A549 (cell line): ENCODE results near the gene ARSH. TPM values are rescaled to one million over a fixed set of nuclear protein-coding genes. Genes with fewer than 3 reads are reported as not detected.

Experiments used
- ATAC-seq, 2 experiments: fragments of 200-7000 bp in 1 of 2; fragments of >200 bp in 1 of 2; cut with Nextera tagmentation in 1 of 2; cut with Tn5 transposase in 1 of 2; 3 replicates each; pipeline versions ENCODE4 v1.8.0 to v1.9.1; 2018 to 2020; ENCODE audit warnings: mild to moderate bottlenecking in 1 of 2, moderate library complexity in 1 of 2
- CTCF ChIA-PET: fragments of 300-600 bp; sonication (Branson Sonifier 250); formaldehyde crosslinking; extraction: SDS; loops from one replicate; lab custom pipeline; 2021; ENCODE audit warnings: antibody characterized with exemption, inconsistent platforms; lab: Yijun Ruan, JAX
- POLR2A ChIA-PET: fragments of 350-600 bp; formaldehyde crosslinking; extraction: SDS; loops from one replicate; lab custom pipeline; 2021; ENCODE audit warnings: antibody characterized with exemption, inconsistent platforms; lab: Yijun Ruan, JAX
- DNase-seq, 2 experiments: peaks; one replicate each; pipeline versions ENCODE4 v3.0.0 to v3.0.0-alpha.2; 2011 to 2016; ENCODE audit warnings: low read depth in 1 of 2, low spot score in 1 of 2
- FAIRE-seq: peaks from 2 replicates; lab custom pipeline; 2011; peaks lifted over from hg19 to GRCh38; lab: Jason Lieb, UNC
- H3K27ac ChIP-seq, 2 experiments: fragments of >200 bp; sonication (Bioruptor Twin); formaldehyde crosslinking; 3 replicates each; pipeline ENCODE4 v1.5.1; 2016 to 2017
- H3K4me1 ChIP-seq: fragments of >200 bp; sonication (Bioruptor Twin); formaldehyde crosslinking; 3 replicates; pipeline ENCODE4 v1.6.1; 2016
- H3K4me2 ChIP-seq: fragments of >200 bp; sonication (Bioruptor Twin); formaldehyde crosslinking; 3 replicates; pipeline ENCODE4 v1.6.1; 2016
- H3K4me3 ChIP-seq: fragments of >200 bp; sonication (Bioruptor Twin); formaldehyde crosslinking; 3 replicates; pipeline ENCODE4 v1.5.1; 2016
- H3K9me3 ChIP-seq: fragments of >200 bp; sonication (Bioruptor Twin); formaldehyde crosslinking; 3 replicates; pipeline ENCODE4 v1.6.1; 2016
- CBX2 ChIP-seq: fragments of 200-600 bp; sonication (generic); IDR thresholded peaks from 2 replicates; pipeline ENCODE4 v1.6.1; 2016; ENCODE audit warnings: low read depth, mild to moderate bottlenecking, borderline replicate concordance
- CHD2 ChIP-seq: fragments of 150-350 bp; IDR thresholded peaks from 2 replicates; pipeline ENCODE4 v1.6.1; 2014; ENCODE audit warnings: low read length; ENCODE audit not compliant: partially characterized antibody
- CHD4 ChIP-seq: fragments of 200-600 bp; sonication (generic); IDR thresholded peaks from 2 replicates; pipeline ENCODE4 v1.6.1; 2016; ENCODE audit warnings: antibody characterized with exemption, mild to moderate bottlenecking, borderline replicate concordance
- EHF ChIP-seq: fragments of 250-450 bp; sonication (Bioruptor Pico); IDR thresholded peaks from 2 replicates; pipeline ENCODE4 v1.5.0; 2020; ENCODE audit warnings: mild to moderate bottlenecking
- EHMT2 ChIP-seq: fragments of 200-600 bp; sonication (generic); IDR thresholded peaks from 2 replicates; pipeline ENCODE4 v1.6.1; 2016; ENCODE audit warnings: antibody characterized with exemption, low read depth, mild to moderate bottlenecking, moderate library complexity
- EP300 ChIP-seq, 2 experiments: fragments of >200 bp; sonication (Bioruptor Twin); formaldehyde crosslinking; IDR thresholded peaks; 2 replicates in 1 of 2; 3 replicates in 1 of 2; pipeline ENCODE4 v1.6.1; 2016 to 2017
- FOSB ChIP-seq: fragments of 250-450 bp; sonication (Bioruptor Pico); IDR thresholded peaks from 2 replicates; pipeline ENCODE4 v1.5.0; 2020; ENCODE audit warnings: mild to moderate bottlenecking, moderate library complexity
- FOSL2 ChIP-seq, 2 experiments: fragments of 450-650 bp in 1 of 2; fragments of >200 bp in 1 of 2; sonication (Bioruptor Twin) in 1 of 2; formaldehyde crosslinking; IDR thresholded peaks; 2 replicates each; pipeline versions ENCODE4 v1.5.0 to v1.6.1; 2016 to 2020; ENCODE audit warnings: mild to moderate bottlenecking in 1 of 2, moderate library complexity in 1 of 2
- FOXS1 ChIP-seq: fragments of 250-450 bp; sonication (Bioruptor Pico); IDR thresholded peaks from 2 replicates; pipeline ENCODE4 v1.5.0; 2020; ENCODE audit warnings: mild to moderate bottlenecking, moderate library complexity
- GATA3 ChIP-seq: IDR thresholded peaks from 2 replicates; pipeline ENCODE4 v1.6.1; 2012; ENCODE audit warnings: borderline replicate concordance
- HEYL ChIP-seq: fragments of 250-450 bp; sonication (Bioruptor Pico); IDR thresholded peaks from 2 replicates; pipeline ENCODE4 v1.8.0; 2021; ENCODE audit warnings: mild to moderate bottlenecking, moderate library complexity
- HOXB5 ChIP-seq: fragments of 250-450 bp; sonication (Bioruptor Pico); IDR thresholded peaks from 2 replicates; pipeline ENCODE4 v1.5.0; 2020; ENCODE audit warnings: mild to moderate bottlenecking, moderate library complexity
- JUN ChIP-seq, 2 experiments: fragments of >200 bp; sonication (Bioruptor Twin); formaldehyde crosslinking; IDR thresholded peaks; 2 replicates in 1 of 2; 3 replicates in 1 of 2; pipeline ENCODE4 v1.6.1; 2016 to 2017
- JUNB ChIP-seq: fragments of >200 bp; sonication (Bioruptor Twin); formaldehyde crosslinking; IDR thresholded peaks from 2 replicates; pipeline ENCODE4 v1.6.1; 2016
- KDM5A ChIP-seq: fragments of 200-600 bp; sonication (generic); IDR thresholded peaks from 2 replicates; pipeline ENCODE4 v1.6.1; 2016; ENCODE audit warnings: antibody characterized with exemption, mild to moderate bottlenecking
- MAZ ChIP-seq: fragments of 150-350 bp; IDR thresholded peaks from 2 replicates; pipeline ENCODE4 v1.6.1; 2014; ENCODE audit warnings: antibody characterized with exemption, low read depth, low read length, borderline replicate concordance
- MYC ChIP-seq: IDR thresholded peaks from 2 replicates; pipeline ENCODE4 v1.6.1; 2012; ENCODE audit warnings: mild to moderate bottlenecking, inconsistent platforms, low read length, improper control_type of control experiment, borderline replicate concordance
- NPAS2 ChIP-seq: fragments of 250-450 bp; sonication (Bioruptor Pico); IDR thresholded peaks from 2 replicates; pipeline ENCODE4 v1.8.0; 2022; ENCODE audit warnings: mild to moderate bottlenecking, moderate library complexity, borderline replicate concordance
- PBX3 ChIP-seq: IDR thresholded peaks from 2 replicates; pipeline ENCODE4 v1.6.1; 2012
- RAD21 ChIP-seq, 2 experiments: fragments of >200 bp in 1 of 2; sonication (Bioruptor Twin) in 1 of 2; formaldehyde crosslinking in 1 of 2; IDR thresholded peaks in 1 of 2; conservative IDR thresholded peaks in 1 of 2; 2 replicates in 1 of 2; 3 replicates in 1 of 2; pipeline ENCODE4 v1.6.1; 2012 to 2018; ENCODE audit warnings: inconsistent platforms in 1 of 2
- RNF2 ChIP-seq: fragments of 200-600 bp; sonication (generic); IDR thresholded peaks from 2 replicates; pipeline ENCODE4 v1.6.1; 2016; ENCODE audit warnings: low read depth, mild to moderate bottlenecking, antibody characterized with exemption, moderate library complexity, borderline replicate concordance
- TFCP2L1 ChIP-seq: fragments of 250-450 bp; sonication (Bioruptor Pico); IDR thresholded peaks from 2 replicates; pipeline ENCODE4 v1.5.0; 2021; ENCODE audit warnings: mild to moderate bottlenecking
- ZC3H11A ChIP-seq: fragments of 450-650 bp; IDR thresholded peaks from 2 replicates; pipeline ENCODE4 v1.6.1; 2014; ENCODE audit warnings: antibody characterized with exemption, mild to moderate bottlenecking
- ZNF302 ChIP-seq: fragments of 250-450 bp; sonication (Bioruptor Pico); IDR thresholded peaks from 2 replicates; pipeline ENCODE4 v1.9.0; 2021; ENCODE audit warnings: inconsistent platforms, mild to moderate bottlenecking, moderate library complexity
- WGBS: methylation state at CpG from one replicate; pipeline ENCODE4 v1.1.6; 2017; ENCODE audit errors: missing lambda C conversion rate; 5-methylcytosine and 5-hydroxymethylcytosine counted together
- polyA minus RNA-seq: library from RNA; depleted of rRNA, polyadenylated mRNA; stranded (reverse); fragments of >200 nt; gene quantifications from 2 replicates; pipeline ENCODE4 v1.2.3, GENCODE V29; 2011; rRNA and poly(A)+ RNA removed
- polyA plus RNA-seq, 4 experiments: library from polyadenylated mRNA; depleted of rRNA in 3 of 4; stranded (reverse); fragments of >200 nt; fragmentation: RNase III in 1 of 4; extraction: RNeasy Plus Mini Kit Qiagen cat#74134 plus additional on column Dnase treatment in 1 of 4; gene quantifications; 2 replicates in 3 of 4; 3 replicates in 1 of 4; pipeline ENCODE4 v1.2.3, GENCODE V29; 2011 to 2017
- TF ChIP-seq, protein P1 (sequence below): IDR thresholded peaks from 2 replicates; pipeline ENCODE4 v1.6.1; 2012; ENCODE audit warnings: low read depth, borderline replicate concordance
- TF ChIP-seq, protein P2 (sequence below): fragments of 450-650 bp; IDR thresholded peaks from 2 replicates; pipeline ENCODE4 v1.6.1; 2014; ENCODE audit warnings: antibody characterized with exemption
- TF ChIP-seq, protein P3 (sequence below): fragments of >200 bp; sonication (Bioruptor Twin); formaldehyde crosslinking; IDR thresholded peaks from 3 replicates; pipeline ENCODE4 v1.5.1; 2016
- TF ChIP-seq, protein P4 (sequence below): fragments of 150-350 bp; IDR thresholded peaks from 2 replicates; pipeline ENCODE4 v1.6.1; 2014; ENCODE audit warnings: low read depth, mild to moderate bottlenecking, low read length

ARSH gene
- polyA plus RNA-seq (2011; rRNA removed) (not detected in 2 replicates), polyA plus RNA-seq (2017; fragmentation: RNase III; extraction: RNeasy Plus Mini Kit Qiagen cat#74134 plus additional on column Dnase treatment) (not detected in 3 replicates), polyA minus RNA-seq (not detected in 2 replicates)
- not detected in 2 replicates for polyA plus RNA-seq (2012; cell fraction: cytosol; rRNA removed)
- polyA plus RNA-seq (2012; cell fraction: nucleus; rRNA removed), result not detected in 2 replicates

GRCh38 chrX:3006495-3006894 lies at the start of gene ARSH:
Gene ARSH (plus strand): TSS chrX:3006546. CDS start chrX:3006613, 67 bp downstream.
- FAIRE-seq, result peak; percentile 56
- Histone ChIP-seq H3K27ac (no peak within 1 kb of the TSS), H3K4me3 (no peak within 1 kb of the TSS), H3K4me1 (no peaks in the 10 kb centered on the region), H3K4me2 (no peak within 1 kb of the TSS), H3K9me3 (no peaks in the 10 kb centered on the region; the same call in 2 of the 3 replicates)
- no peak for DNase-seq
- WGBS, result 35% methylated on average over 6 of the region's 6 CpGs
- no peak for ATAC-seq
- no peak for TF ChIP-seq PBX3
- no peak for TF ChIP-seq HOXB5 (CRISPR knock-in tag)
- TF ChIP-seq HEYL (CRISPR knock-in tag), result no peak
- no peak for TF ChIP-seq EHMT2
- no peak for TF ChIP-seq NPAS2 (CRISPR knock-in tag)
- no peak for TF ChIP-seq FOSB
- no peak for TF ChIP-seq EHF (CRISPR knock-in tag)
- TF ChIP-seq TFCP2L1, result no peak
- TF ChIP-seq MAZ, result no peak
- TF ChIP-seq JUN (IDR thresholded peaks at IDR 0.05), result no peak
- TF ChIP-seq RAD21 (conservative IDR thresholded peaks at IDR 0.05 in 1 of 2, IDR thresholded peaks at IDR 0.05 in 1 of 2), result no peak
- TF ChIP-seq KDM5A, result no peak
- TF ChIP-seq, protein P1, sequence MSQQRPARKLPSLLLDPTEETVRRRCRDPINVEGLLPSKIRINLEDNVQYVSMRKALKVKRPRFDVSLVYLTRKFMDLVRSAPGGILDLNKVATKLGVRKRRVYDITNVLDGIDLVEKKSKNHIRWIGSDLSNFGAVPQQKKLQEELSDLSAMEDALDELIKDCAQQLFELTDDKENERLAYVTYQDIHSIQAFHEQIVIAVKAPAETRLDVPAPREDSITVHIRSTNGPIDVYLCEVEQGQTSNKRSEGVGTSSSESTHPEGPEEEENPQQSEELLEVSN, result no peak
- TF ChIP-seq ZC3H11A, result no peak
- CTCF ChIA-PET, result no interaction called here
- POLR2A ChIA-PET, result no interaction called here

GRCh38 chrX:2958199-2958598 lies 48.1 kb upstream of the ARSH start:
- no peak for DNase-seq
- H3K9me3 ChIP-seq, result no peaks in the 10 kb centered on the region
- H3K4me3 ChIP-seq, result no peak overlapping the region
- FAIRE-seq, result no peak
- no peak for TF ChIP-seq MYC
- no peak for TF ChIP-seq TFCP2L1
- TF ChIP-seq JUNB, result no peak
- no peak for TF ChIP-seq HEYL (CRISPR knock-in tag)
- TF ChIP-seq, protein P2, sequence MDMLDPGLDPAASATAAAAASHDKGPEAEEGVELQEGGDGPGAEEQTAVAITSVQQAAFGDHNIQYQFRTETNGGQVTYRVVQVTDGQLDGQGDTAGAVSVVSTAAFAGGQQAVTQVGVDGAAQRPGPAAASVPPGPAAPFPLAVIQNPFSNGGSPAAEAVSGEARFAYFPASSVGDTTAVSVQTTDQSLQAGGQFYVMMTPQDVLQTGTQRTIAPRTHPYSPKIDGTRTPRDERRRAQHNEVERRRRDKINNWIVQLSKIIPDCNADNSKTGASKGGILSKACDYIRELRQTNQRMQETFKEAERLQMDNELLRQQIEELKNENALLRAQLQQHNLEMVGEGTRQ, result no peak
- TF ChIP-seq ZNF302 (CRISPR knock-in tag), result no peak
- TF ChIP-seq CBX2, result no peak
- TF ChIP-seq FOSL2 (IDR thresholded peaks at IDR 0.05), result no peak
- no peak for TF ChIP-seq FOSL2 (CRISPR knock-in tag; IDR thresholded peaks at IDR 0.05)
- no peak for TF ChIP-seq CHD4
- no peak overlapping the region for H3K4me2 ChIP-seq
- peaks cover 11% of the 10 kb centered on the region for H3K4me1 ChIP-seq
- no peak overlapping the region for H3K27ac ChIP-seq
- 96% methylated on average over 9 of the region's 9 CpGs for WGBS
- CTCF ChIA-PET, result no interaction called here
- POLR2A ChIA-PET, result no interaction called here
- no peak for ATAC-seq

DNA sequence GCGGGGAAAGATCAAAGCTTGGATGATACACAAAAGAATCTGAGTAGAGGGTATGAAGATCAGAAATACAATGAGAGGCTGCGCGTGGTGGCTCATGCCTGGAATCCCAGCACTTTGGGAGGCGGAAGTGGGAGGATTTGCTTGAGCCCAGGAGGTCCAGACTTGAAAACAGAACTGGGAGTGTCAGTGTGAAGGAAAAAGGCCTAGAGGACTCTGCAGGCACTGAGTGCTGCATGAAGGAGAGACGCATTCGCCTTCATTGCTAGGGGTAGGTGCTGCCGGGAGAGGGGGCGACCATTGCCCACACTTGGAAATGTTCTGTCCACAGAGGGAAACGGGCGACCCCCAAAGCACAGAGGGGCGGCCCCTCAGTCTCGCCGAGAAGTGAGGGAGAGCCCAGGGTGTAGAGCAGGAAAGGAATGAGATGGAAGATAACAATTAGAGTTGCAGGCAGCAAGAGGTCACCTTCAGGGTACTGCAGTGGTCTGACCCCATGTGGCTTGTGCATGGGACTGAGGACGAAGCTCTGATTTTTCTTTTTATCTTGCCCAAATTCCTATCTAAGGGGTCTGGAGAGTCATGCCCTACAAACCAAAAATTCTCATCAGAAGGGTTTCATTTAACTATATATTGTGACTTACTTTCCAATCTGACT lies 45.4 kb upstream of the ARSH start:
- no peak for FAIRE-seq
- H3K27ac ChIP-seq, result no peak overlapping the region
- ChIA-PET CTCF (no interaction called here), POLR2A (no interaction called here)
- H3K4me1 ChIP-seq, result peaks cover 23% of the 10 kb centered on the region
- H3K9me3 ChIP-seq, result no peaks in the 10 kb centered on the region
- no peak overlapping the region for H3K4me2 ChIP-seq
- WGBS, result 93% methylated on average over 14 of the region's 14 CpGs
- no peak for ATAC-seq
- H3K4me3 ChIP-seq, result no peak overlapping the region
- DNase-seq, result no peak
- TF ChIP-seq, protein P3, sequence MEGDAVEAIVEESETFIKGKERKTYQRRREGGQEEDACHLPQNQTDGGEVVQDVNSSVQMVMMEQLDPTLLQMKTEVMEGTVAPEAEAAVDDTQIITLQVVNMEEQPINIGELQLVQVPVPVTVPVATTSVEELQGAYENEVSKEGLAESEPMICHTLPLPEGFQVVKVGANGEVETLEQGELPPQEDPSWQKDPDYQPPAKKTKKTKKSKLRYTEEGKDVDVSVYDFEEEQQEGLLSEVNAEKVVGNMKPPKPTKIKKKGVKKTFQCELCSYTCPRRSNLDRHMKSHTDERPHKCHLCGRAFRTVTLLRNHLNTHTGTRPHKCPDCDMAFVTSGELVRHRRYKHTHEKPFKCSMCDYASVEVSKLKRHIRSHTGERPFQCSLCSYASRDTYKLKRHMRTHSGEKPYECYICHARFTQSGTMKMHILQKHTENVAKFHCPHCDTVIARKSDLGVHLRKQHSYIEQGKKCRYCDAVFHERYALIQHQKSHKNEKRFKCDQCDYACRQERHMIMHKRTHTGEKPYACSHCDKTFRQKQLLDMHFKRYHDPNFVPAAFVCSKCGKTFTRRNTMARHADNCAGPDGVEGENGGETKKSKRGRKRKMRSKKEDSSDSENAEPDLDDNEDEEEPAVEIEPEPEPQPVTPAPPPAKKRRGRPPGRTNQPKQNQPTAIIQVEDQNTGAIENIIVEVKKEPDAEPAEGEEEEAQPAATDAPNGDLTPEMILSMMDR, result no peak
- TF ChIP-seq, protein P4, sequence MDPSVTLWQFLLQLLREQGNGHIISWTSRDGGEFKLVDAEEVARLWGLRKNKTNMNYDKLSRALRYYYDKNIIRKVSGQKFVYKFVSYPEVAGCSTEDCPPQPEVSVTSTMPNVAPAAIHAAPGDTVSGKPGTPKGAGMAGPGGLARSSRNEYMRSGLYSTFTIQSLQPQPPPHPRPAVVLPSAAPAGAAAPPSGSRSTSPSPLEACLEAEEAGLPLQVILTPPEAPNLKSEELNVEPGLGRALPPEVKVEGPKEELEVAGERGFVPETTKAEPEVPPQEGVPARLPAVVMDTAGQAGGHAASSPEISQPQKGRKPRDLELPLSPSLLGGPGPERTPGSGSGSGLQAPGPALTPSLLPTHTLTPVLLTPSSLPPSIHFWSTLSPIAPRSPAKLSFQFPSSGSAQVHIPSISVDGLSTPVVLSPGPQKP, result no peak
- no peak for TF ChIP-seq ZNF302 (CRISPR knock-in tag)
- no peak for TF ChIP-seq CHD2
- TF ChIP-seq GATA3, result no peak
- no peak for TF ChIP-seq EP300 (IDR thresholded peaks at IDR 0.05)
- no peak for TF ChIP-seq RNF2
- TF ChIP-seq MAZ, result no peak
- no peak for TF ChIP-seq KDM5A
- no peak for TF ChIP-seq FOXS1 (CRISPR knock-in tag)
- TF ChIP-seq EHF (CRISPR knock-in tag), result no peak
- TF ChIP-seq FOSL2 (IDR thresholded peaks at IDR 0.05), result no peak
- TF ChIP-seq FOSL2 (CRISPR knock-in tag; IDR thresholded peaks at IDR 0.05), result no peak
